Endodermal cell (in vitro differentiated cells): ENCODE measurements around the gene GBGT1. TPM values are rescaled to one million over a fixed set of nuclear protein-coding genes. Genes with fewer than 3 reads are reported as not detected.
"Not testable (repeated sequence)": the region's sequence is repeated elsewhere in the genome, so short reads cannot be mapped to it uniquely, and the experiment has no call there.

Experiments
- DNase-seq: peaks from one replicate; pipeline ENCODE4 v3.0.0-alpha.2; 2017
- H3K27ac ChIP-seq: 2 replicates; pipeline ENCODE4 v1.5.1; 2013; ENCODE audit warnings: mild to moderate bottlenecking, low read depth, low read length, moderate library complexity
- H3K27me3 ChIP-seq: 2 replicates; pipeline ENCODE4 v1.6.1; 2013; ENCODE audit warnings: mild to moderate bottlenecking, low read length, moderate library complexity; ENCODE audit not compliant: insufficient read depth, control insufficient read depth, poor library complexity, severe bottlenecking
- H3K36me3 ChIP-seq: 2 replicates; pipeline ENCODE4 v1.7.0; 2013; ENCODE audit warnings: mild to moderate bottlenecking, low read length, moderate library complexity; ENCODE audit not compliant: control insufficient read depth, insufficient read depth
- H3K4me1 ChIP-seq: one replicate; pipeline ENCODE4 v1.7.0; 2013; ENCODE audit warnings: low read length; ENCODE audit not compliant: control insufficient read depth, insufficient read depth
- H3K4me3 ChIP-seq: 2 replicates; pipeline ENCODE4 v1.5.1; 2013; ENCODE audit warnings: mild to moderate bottlenecking, low read length, moderate library complexity
- H3K9ac ChIP-seq: 2 replicates; pipeline ENCODE4 v1.6.1; 2013; ENCODE audit warnings: mild to moderate bottlenecking, low read length, moderate library complexity; ENCODE audit not compliant: poor library complexity, severe bottlenecking; ENCODE audit errors: extremely low read depth
- H3K9me3 ChIP-seq: 2 replicates; pipeline ENCODE4 v1.6.1; 2013; ENCODE audit warnings: mild to moderate bottlenecking, low read length, moderate library complexity; ENCODE audit not compliant: control insufficient read depth
- H3K27ac Mint-ChIP-seq: 2 replicates; pipeline ENCODE4 v1.8.0; 2020; ENCODE audit warnings: mixed read lengths
- H3K27me3 Mint-ChIP-seq: 2 replicates; pipeline ENCODE4 v1.8.0; 2021; ENCODE audit warnings: mild to moderate bottlenecking, mixed read lengths; ENCODE audit not compliant: insufficient read depth
- H3K36me3 Mint-ChIP-seq: 2 replicates; pipeline ENCODE4 v1.8.0; 2020; ENCODE audit warnings: low read depth, mixed read lengths
- H3K4me1 Mint-ChIP-seq: 2 replicates; pipeline ENCODE4 v1.8.0; 2020; ENCODE audit warnings: mixed read lengths
- H3K4me3 Mint-ChIP-seq: 2 replicates; pipeline ENCODE4 v1.8.0; 2020; ENCODE audit warnings: mild to moderate bottlenecking, moderate library complexity, mixed read lengths
- H3K9me3 Mint-ChIP-seq: 2 replicates; pipeline ENCODE4 v1.8.0; 2020; ENCODE audit warnings: mild to moderate bottlenecking, mixed read lengths
- CTCF ChIP-seq: fragments of 200-600 bp; sonication (generic); conservative IDR thresholded peaks from 2 replicates; pipeline ENCODE4 v1.5.0; 2021; ENCODE audit warnings: antibody characterized with exemption, mild to moderate bottlenecking
- WGBS, 2 experiments: methylation state at CpG; one replicate each; pipeline versions ENCODE4 v1.1.5 to v1.1.7; 2013; ENCODE audit warnings: missing lambda C conversion rate in 2 of 2, mixed read lengths in 1 of 2; ENCODE audit not compliant: insufficient coverage in 1 of 2, insufficient read length in 1 of 2; 5-methylcytosine and 5-hydroxymethylcytosine counted together
- total RNA-seq, 2 donors: library from RNA; stranded (reverse); fragmentation: NEBNext Ultra II Directional in 1 of 2; extraction: Animal tissue kit (Norgen Biotek cat#: 25700) in 1 of 2; gene quantifications; 2 replicates in 1 of 2; 3 replicates in 1 of 2; pipeline ENCODE4 v1.2.1, GENCODE V29; 2021

GBGT1 gene
- total RNA-seq, 2 donors from 2014 or later, result 28.2 to 29.1 TPM

DNA sequence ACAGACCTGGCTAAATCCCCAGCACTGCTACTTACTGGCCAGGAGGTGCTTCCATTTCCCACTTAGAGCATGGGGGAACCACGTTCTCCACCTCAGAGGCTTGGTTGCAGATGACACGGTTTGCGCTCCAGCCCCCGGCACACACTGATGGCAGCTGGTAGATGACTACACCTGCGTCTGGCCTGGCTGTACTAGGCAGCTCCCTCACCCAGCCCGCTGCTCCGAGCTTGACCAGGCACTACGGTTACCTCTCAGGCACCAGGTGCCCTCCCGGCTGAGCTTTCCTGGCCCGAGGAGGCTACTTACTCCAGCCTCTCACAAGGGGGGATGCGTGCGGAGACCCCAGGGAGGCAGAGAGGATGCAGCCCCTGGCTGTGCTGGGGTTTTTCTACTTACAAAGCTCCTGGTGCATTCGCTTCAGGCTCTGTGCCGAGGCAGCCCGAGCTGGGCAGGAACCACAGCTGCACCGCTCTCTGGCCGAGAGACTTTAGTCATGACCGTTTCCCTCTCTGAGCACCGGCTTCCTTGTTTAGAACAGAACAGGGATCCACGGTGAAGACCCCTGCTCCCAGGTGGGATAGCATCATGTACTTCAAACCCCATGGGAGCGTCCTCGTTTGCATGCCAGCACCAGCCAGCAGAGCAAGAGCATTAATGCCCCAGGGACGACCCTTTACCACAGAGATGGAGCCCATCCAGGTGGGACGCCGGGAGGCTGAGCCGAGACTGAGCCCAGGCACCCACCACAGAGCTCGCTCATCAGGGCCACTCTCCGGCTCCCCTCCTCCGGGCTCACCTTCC is 7.6 kb upstream of the GBGT1 start:
- H3K4me1 Mint-ChIP-seq, result peaks cover 22% of the 10 kb centered on the region
- Histone ChIP-seq H3K4me3 (no peak overlapping the region), H3K4me1 (peaks cover 6% of the 10 kb centered on the region), H3K9me3 (no peaks in the 10 kb centered on the region), H3K27me3 (no peaks in the 10 kb centered on the region), H3K36me3 (no peaks in the 10 kb centered on the region), H3K27ac (no peak overlapping the region), H3K9ac (no peak overlapping the region)
- no peak for DNase-seq
- H3K36me3 Mint-ChIP-seq, result no peaks in the 10 kb centered on the region
- TF ChIP-seq CTCF, result no peak
- H3K4me3 Mint-ChIP-seq, result no peak overlapping the region
- WGBS, 2 experiments, result 91 to 95% methylated on average over 28 to 29 of the region's 29 CpGs
- no peaks in the 10 kb centered on the region for H3K9me3 Mint-ChIP-seq
- H3K27me3 Mint-ChIP-seq, result peaks cover 6% of the 10 kb centered on the region
- H3K27ac Mint-ChIP-seq, result no peak overlapping the region

DNA sequence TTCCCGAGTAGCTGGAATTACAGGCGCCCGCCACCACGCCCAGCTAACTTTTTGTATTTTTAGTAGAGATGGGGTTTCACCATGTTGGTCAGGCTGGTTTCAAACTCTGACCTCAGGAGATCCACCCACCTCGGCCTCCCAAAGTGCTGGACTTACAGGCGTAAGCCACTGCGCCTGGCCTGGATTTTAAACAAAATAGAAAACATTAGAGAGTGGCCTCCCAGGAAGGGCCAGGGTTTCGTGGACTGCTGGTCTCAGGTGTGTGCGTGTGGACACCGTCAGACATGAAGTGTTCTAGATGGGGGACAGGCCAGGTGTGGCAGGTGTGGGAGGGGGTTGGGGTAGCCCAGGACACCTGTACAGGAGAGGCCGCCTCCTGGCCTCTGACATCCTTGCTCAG is 7.0 kb upstream of the GBGT1 start:
- Mint-ChIP-seq H3K36me3 (no peaks in the 10 kb centered on the region), H3K4me1 (peaks cover 22% of the 10 kb centered on the region), H3K4me3 (no peak overlapping the region), H3K27ac (no peak overlapping the region), H3K27me3 (peaks cover 2% of the 10 kb centered on the region), H3K9me3 (no peaks in the 10 kb centered on the region)
- Histone ChIP-seq H3K4me3 (no peak overlapping the region), H3K36me3 (no peaks in the 10 kb centered on the region), H3K9ac (no peak overlapping the region), H3K27ac (no peak overlapping the region), H3K27me3 (no peaks in the 10 kb centered on the region), H3K4me1 (peaks cover 6% of the 10 kb centered on the region), H3K9me3 (no peaks in the 10 kb centered on the region)
- 60 to 94% methylated on average over 2 to 11 of the region's 11 CpGs for WGBS, 2 experiments
- DNase-seq, result no peak
- no peak for TF ChIP-seq CTCF

- not testable (repeated sequence) for H3K27ac ChIP-seq, H3K9me3 Mint-ChIP-seq, DNase-seq, H3K27me3 Mint-ChIP-seq, H3K4me3 Mint-ChIP-seq, H3K36me3 Mint-ChIP-seq, H3K27me3 ChIP-seq, H3K4me3 ChIP-seq, H3K9ac ChIP-seq, H3K27ac Mint-ChIP-seq, H3K36me3 ChIP-seq, H3K9me3 ChIP-seq, H3K4me1 ChIP-seq
- 90 to 94% methylated on average over 6 to 12 of the region's 12 CpGs for WGBS, 2 experiments
- peaks cover 22% of the 10 kb centered on the region for H3K4me1 Mint-ChIP-seq
Measured at GRCh38 chr9:133169687-133170086, 6.0 kb upstream of the GBGT1 start.
